NCI-H1092 treated with DMSO at 0.1 percent for 48 hours (cell line): Measurements from ENCODE around the gene PPFIA1.

Experiments
- DNase-seq: peaks from one replicate; lab custom pipeline; 2025; lab: John Stamatoyannopoulos, UW

Gene PPFIA1

DNA sequence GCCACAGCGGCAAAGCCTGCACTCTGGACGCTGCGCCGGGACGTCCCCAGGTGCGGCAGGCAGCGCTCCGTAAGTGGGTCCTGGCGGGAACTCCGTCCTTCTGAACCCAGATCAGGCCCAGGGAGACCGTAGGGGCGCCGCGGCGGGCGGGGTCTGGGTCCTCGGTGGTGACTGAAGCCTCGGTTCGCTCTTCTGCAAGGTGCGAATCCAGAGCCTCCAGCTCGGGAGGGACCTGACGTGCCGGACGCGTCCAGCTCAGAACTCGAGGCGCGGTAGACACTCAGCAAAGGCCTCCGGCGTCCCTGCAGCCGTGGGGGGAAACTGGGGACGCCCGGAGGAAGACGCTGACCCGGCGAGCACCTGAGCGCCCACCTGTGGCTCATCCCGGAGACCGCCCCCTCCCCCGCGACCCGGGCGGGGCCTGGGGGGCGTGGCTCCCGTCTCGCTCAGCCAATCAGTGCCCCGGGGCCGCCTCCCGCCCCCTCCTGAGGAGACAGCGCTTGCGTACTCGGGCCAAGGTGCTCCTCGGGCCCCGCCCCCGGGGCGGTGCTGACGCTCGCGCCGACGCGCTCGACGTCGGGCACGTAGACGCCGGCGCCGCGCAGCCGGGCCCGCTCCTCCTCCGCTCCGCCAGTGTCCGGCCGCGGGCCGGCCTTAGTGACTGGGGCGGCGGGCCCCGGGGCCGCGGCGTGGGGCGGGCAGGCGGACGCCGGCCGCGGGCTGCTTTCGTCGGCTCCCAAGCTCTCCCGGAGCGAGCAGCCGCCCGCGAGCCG is at the start of gene PPFIA1:
Gene PPFIA1 (plus strand): TSS at position 587 of the 773 bp plus-strand sequence. CDS start 1,483 bp downstream, outside the sequence.
- DNase-seq: peak; percentile 97

- no peak for DNase-seq
These were observed 49.6 kb upstream of the PPFIA1 start for GRCh38 chr11:70220920-70221319.

GRCh38 chr11:70225681-70226177 is 44.8 kb upstream of the PPFIA1 start:
- DNase-seq: no peak

GRCh38 chr11:70226183-70226582 is 44.3 kb upstream of the PPFIA1 start:
- no peak for DNase-seq

DNA sequence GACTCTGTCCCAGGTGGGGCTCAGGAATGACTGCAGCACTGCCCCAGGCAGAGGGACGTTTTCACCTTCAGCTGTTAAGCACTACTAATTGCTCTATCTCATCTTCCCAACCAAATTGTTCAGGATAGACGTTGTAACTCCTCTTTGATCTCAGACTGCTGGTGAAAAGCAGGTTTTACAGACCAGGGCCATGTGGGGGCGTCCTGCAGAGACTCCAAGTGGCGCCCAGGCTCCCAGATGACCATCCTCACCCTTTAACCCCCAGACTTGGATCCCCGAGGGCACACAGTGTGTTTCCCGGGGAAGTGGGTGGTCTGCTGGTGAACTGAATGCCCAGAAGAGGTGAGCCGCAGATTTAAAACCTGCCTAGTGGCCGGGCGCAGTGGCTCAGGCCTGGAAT is 43.5 kb upstream of the PPFIA1 start:
- DNase-seq: no peak

GRCh38 chr11:70229737-70230136 is 40.8 kb upstream of the PPFIA1 start:
- DNase-seq: no peak

- DNase-seq: no peak
These were observed 40.2 kb upstream of the PPFIA1 start for GRCh38 chr11:70230151-70230839.

DNA sequence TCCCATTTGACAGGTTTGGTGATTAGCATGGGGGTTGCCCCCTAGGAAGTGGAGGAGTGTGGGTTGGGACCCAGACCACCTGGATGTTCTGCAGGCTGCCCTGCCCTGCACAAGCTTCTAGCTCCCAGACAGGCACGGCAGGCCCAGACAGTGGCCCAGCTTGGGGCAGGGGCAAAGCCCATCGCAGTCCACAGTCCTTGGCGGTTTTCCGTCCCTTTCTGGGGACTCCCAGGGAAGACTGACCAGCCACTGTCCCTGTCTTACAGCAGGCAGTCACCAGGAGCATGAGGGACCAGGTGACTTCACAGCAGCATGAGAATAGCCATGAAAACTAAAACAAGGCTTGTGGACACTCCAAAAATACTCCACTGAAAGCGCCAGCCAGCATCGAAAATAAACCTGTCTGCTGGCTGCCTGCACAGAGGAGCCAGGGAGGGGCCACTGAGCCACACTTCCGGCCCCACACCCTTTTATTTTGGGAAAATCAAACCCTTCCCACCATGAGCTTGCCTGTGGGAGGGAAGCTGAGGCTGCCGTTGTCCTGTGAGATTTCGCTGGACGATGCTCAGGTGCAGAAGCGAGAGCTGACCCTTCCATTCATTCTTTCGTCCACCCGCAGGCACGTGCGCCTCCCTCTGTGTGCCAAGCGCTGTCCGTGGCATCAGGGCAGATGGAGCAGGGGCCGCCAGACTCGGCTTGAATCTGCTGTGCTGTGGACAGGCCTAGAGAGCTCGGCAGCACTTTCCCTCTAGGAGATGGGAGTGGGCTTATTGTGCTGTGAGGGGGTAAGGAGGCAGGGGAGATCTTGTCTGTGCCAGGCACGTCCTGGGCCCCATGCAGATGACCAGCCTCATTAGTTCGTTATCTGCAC is 39.4 kb upstream of the PPFIA1 start:
- DNase-seq: no peak

GRCh38 chr11:70233034-70233433 is 37.5 kb upstream of the PPFIA1 start:
- no peak for DNase-seq

DNA sequence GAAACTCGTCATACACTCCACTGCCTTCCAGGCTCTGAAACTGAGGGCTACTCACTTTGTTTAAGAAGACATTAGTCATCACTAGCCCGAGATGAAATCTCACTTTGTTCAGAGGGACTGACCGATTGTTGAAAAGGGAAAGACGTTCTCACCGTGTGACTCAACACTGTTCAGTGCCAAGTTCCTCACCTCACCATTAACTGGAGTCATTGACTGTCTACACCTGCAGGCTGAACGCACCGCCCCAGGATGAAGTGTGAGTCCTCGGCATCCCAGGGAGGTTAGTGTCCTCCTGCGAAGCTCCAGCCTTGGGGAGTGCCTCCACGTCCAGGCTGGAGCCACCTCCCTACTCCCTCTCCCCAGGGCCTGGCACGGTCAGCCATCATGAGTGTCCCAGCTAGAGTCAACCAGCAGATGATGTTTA is 37.0 kb upstream of the PPFIA1 start:
- no peak for DNase-seq

DNA sequence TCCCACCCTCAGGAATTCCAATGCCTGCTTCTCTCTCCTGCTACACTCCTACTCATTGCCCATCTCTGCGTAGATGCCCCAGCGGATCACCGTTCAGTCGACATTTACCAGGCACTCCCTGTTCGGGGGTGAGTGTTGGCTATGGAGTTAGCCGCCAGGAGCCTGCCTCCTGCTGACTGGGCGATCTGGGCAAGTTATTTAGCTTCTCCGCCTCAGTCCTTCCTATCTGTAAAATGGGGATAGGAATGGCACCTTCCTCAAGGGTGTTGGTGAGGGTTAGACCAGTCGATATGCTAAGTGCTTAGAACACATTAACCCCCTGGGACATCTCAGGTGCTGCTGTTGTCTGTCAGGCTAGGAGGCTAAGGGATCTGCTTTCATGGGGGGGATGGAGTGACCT is 36.5 kb upstream of the PPFIA1 start:
- no peak for DNase-seq

DNA sequence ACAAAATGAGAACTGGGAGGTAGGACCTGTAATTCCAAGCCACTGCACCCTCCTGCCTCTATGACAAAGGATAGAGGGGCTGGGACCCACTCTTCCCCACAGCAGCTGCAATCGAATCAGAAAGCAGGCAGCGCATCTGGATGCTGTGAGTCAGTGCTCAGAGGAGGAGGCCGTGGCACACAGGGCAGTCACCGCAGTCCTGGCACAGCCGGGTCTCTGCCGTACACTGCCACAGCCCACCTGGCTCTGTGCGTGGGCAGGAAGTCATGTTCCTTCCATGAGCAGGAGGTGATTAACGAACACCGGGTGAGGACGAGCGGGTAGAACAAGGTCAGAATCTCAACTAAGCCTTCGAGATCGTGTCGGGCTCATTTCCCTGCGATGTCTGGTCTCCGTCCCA is 30.2 kb upstream of the PPFIA1 start:
- DNase-seq: no peak

- DNase-seq: no peak
These were observed 28.8 kb upstream of the PPFIA1 start for GRCh38 chr11:70241709-70242108.

DNA sequence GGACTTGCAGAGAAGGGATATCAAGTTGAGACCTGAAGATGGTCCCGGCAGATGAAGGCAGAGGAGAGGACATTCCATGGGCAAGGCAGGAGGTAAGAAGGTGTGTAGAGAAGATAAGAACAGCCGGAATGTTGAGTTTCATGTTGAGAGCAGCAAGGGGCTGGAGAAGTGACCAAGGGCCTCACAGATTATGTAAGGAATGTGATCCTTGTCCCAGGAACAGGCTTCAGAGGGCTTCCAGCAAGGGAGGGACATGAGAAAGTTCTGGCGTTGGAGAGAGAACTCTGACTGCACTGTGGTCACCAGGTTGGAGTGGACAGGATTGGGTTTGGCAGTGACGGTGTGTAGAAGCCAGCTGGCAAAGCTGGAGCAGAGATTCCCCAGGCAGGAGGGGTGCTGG is 27.6 kb upstream of the PPFIA1 start:
- no peak for DNase-seq

DNA sequence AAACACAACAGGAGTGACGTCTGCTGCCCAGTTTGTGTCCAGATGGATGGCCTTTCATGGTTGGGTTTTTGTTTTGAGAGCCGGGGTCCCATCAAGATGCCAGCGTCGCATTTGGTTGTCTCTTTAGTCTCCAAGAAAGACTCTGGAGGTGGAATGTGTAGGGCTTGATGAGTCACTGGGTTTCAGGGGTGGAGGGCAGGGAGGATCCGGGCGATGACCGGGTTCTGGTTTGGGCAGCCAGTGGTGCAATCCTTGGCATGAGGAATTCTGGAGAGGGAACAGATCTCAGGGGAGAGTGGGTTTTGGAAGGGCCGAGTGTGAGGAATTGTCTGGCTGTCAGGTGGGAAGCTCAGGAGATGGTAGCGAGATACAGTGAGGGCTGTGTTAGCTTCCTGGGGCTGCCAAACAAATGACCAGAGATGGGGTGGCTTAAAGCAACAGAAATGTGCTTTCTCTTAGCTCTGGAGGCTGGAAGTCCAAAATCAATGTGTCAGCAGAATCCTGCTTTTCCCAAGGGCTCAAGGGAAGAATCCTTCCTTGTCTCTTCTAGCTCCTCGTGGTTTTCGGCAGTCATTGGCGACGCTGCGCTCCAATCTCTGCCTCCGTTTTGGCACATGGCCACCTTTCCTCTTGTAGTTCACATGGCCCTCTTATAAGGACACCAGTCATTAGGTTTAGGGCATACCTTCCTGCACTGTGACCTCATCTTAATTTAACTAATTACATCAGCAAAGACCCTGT is 26.4 kb upstream of the PPFIA1 start:
- DNase-seq: no peak

GRCh38 chr11:70244698-70245097 is 25.8 kb upstream of the PPFIA1 start:
- no peak for DNase-seq

- DNase-seq: no peak
These were observed 24.3 kb upstream of the PPFIA1 start for GRCh38 chr11:70246196-70246595.

DNA sequence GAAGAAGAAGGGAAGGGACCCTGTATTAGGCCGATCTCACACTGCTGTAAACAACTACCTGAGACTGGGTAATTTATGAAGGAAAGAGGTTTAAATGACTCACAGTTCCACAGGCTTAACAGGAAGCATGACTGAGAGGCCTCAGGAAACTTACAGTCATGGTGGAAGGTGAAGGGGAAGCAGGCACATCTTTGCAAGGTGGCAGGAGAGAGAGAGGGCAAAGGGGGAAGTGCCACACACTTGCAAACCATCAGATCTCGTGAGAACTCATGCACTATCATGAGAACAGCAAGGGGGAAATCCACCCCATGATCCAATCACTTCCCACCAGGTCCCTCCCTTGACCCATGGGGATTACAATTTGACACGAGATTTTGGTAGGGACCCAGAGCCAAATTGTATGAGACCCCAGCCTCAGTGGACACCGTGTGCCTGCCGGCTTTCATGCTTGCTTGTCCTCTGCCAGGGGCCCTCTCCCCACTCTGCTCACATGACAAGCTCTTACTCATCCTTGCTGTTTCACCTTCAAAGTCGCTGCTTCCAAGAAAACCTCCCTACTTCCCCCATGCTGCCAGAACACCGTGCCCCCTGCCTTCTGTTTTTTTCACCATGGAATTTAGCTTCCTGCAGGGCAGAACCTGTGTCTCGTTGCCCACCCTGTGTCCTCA is 23.3 kb upstream of the PPFIA1 start:
- no peak for DNase-seq

DNA sequence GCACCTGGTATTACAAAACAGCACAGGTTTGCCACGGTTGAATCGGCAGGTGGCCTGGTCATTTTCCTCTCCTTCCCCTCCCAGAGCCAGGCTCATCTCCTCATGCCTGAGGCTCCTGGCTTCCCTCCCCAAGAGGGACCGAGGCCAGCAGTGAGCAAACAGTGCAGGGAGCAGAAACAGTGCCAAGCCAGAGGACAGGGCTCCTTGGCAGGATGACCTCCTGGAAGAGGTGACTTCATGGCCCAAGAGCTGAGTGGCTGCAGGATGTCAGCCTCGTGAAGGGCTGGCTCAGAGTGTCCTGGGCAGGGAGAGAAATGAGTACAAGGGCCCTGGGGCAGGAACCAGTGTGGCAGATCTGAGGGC is 22.8 kb upstream of the PPFIA1 start:
- no peak for DNase-seq

- DNase-seq: no peak
These were observed 19.4 kb upstream of the PPFIA1 start for GRCh38 chr11:70250876-70251658.
